Nephron progenitor cell (in vitro differentiated cells): Measurements from ENCODE around the gene ZNF654.
A peak's percentile ranks its signal among the peaks of the same experiment; 100 is the strongest.

Source experiments
- DNase-seq: peaks from one replicate; pipeline ENCODE4 v3.0.0; 2021
- H3K27ac Mint-ChIP-seq: 2 replicates; pipeline ENCODE4 v1.8.0; 2021; ENCODE audit warnings: mild to moderate bottlenecking, moderate library complexity, mixed read lengths
- H3K27me3 Mint-ChIP-seq: 2 replicates; pipeline ENCODE4 v1.8.0; 2021; ENCODE audit warnings: mild to moderate bottlenecking, low read depth, mixed read lengths; ENCODE audit not compliant: poor library complexity
- H3K36me3 Mint-ChIP-seq: 2 replicates; pipeline ENCODE4 v1.8.0; 2021; ENCODE audit warnings: low read depth, mixed read lengths
- H3K4me1 Mint-ChIP-seq: 2 replicates; pipeline ENCODE4 v1.8.0; 2021; ENCODE audit warnings: mixed read lengths
- H3K4me3 Mint-ChIP-seq: 2 replicates; pipeline ENCODE4 v1.8.0; 2021; ENCODE audit warnings: mild to moderate bottlenecking, moderate library complexity, mixed read lengths
- H3K9me3 Mint-ChIP-seq: 2 replicates; pipeline ENCODE4 v1.8.0; 2021; ENCODE audit warnings: mild to moderate bottlenecking, moderate library complexity, mixed read lengths
- TF ChIP-seq, protein P1 (sequence below): fragments of 200-600 bp; sonication (generic); IDR thresholded peaks from 2 replicates; pipeline ENCODE4 v1.5.0; 2021; ENCODE audit warnings: antibody characterized with exemption

Gene ZNF654

DNA sequence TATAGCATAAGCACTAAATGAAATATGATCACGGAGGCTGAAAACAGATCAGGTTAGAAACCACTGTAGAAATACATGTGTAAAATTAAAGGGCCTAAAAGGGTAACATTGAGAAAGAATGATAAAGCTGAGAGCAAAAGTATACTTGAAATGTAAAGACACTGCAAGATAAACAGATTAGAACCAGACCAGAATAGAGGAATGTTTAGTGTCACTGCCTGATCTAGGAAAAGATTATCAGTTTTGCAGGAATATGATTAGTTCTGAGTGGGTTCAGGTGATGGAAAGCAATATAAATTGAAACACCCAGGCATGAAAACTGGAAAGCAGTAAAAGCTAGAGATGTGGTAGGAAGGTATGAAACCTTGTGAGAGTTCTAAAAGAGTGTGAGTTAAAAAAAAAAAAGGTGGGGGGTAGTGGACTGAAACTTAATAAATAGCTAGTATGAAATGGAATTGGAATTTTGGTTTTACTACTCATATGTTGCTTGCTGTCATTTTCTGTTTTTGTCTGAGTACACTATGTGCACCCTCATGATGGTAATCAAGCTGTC lies 74.7 kb downstream of the ZNF654 start:
- no peaks in the 10 kb centered on the region for H3K27me3 Mint-ChIP-seq
- H3K4me1 Mint-ChIP-seq, result no peaks in the 10 kb centered on the region
- peak overlapping the region; percentile 61 for H3K27ac Mint-ChIP-seq
- H3K36me3 Mint-ChIP-seq, result peaks cover 34% of the 10 kb centered on the region
- DNase-seq, result no peak
- H3K4me3 Mint-ChIP-seq, result no peak overlapping the region
- H3K9me3 Mint-ChIP-seq, result no peaks in the 10 kb centered on the region
- TF ChIP-seq, protein P1, sequence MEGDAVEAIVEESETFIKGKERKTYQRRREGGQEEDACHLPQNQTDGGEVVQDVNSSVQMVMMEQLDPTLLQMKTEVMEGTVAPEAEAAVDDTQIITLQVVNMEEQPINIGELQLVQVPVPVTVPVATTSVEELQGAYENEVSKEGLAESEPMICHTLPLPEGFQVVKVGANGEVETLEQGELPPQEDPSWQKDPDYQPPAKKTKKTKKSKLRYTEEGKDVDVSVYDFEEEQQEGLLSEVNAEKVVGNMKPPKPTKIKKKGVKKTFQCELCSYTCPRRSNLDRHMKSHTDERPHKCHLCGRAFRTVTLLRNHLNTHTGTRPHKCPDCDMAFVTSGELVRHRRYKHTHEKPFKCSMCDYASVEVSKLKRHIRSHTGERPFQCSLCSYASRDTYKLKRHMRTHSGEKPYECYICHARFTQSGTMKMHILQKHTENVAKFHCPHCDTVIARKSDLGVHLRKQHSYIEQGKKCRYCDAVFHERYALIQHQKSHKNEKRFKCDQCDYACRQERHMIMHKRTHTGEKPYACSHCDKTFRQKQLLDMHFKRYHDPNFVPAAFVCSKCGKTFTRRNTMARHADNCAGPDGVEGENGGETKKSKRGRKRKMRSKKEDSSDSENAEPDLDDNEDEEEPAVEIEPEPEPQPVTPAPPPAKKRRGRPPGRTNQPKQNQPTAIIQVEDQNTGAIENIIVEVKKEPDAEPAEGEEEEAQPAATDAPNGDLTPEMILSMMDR, result no peak

- Mint-ChIP-seq H3K4me1 (peaks cover 5% of the 10 kb centered on the region), H3K27ac (no peak overlapping the region), H3K4me3 (no peak overlapping the region), H3K27me3 (no peaks in the 10 kb centered on the region), H3K36me3 (peaks cover 50% of the 10 kb centered on the region), H3K9me3 (no peaks in the 10 kb centered on the region)
- no peak for DNase-seq
- TF ChIP-seq, protein P1, result no peak
Observed at GRCh38 chr3:88137836-88138235, 78.8 kb downstream of the ZNF654 start.

DNA sequence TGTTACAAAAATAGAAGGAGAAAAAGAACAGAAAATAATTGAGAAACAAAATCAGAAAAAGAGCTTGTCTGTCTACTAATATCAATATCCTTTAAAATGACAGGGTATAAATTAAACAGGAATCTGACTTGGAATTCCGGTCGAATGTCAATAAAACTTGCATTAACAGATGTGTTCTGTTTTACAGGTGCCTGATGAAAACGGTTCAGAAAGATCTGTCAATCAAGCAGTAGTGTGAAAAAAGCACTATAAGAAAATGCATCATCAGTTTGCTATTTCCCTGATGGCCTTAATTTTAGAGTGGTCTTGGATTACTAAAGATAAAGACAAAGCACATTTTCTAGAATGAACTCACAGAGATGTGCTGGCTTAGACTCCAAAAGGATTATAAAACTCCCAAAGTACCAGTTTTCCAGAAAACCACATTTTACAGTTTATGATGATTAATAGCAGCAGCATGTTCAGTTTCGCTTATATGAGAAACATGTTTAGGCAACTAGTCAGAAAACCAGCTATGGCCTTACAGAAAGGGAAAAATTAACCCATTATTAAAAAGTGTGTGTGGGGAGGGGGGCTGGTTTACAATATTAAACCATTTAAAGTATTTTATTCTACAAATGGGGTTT lies 82.5 kb downstream of the ZNF654 start:
- no peak for DNase-seq
- Mint-ChIP-seq H3K27me3 (no peaks in the 10 kb centered on the region), H3K36me3 (peaks cover 43% of the 10 kb centered on the region), H3K27ac (no peak overlapping the region), H3K4me3 (no peak overlapping the region), H3K9me3 (no peaks in the 10 kb centered on the region), H3K4me1 (peaks cover 6% of the 10 kb centered on the region)
- TF ChIP-seq, protein P1, result no peak

DNA sequence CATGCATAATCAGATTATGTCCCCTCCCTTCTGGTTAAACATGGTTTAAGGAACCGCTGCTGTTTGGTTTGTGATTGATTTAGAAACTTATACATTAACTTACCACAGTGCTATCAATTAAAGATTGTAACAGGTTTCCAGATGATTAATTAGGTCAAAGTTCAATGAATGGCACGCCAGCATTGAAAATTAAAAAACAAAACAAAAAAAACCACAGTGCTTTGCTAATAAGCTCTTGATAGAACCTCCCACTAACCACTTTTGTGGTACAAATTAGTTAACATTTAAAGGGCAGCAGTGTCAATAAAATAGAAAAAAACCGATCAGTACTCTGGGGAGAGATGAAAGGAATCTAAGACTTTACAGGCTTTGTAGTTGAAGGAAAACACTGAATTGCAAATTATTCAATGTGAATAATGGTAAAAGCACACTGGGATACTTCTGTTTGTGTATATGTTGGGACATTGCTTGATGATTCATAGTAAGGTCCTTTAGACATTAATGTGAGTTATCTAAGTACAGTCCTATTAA lies 83.1 kb downstream of the ZNF654 start:
- DNase-seq, result no peak
- Mint-ChIP-seq H3K4me3 (no peak overlapping the region), H3K36me3 (peaks cover 38% of the 10 kb centered on the region), H3K27me3 (no peaks in the 10 kb centered on the region), H3K4me1 (peaks cover 12% of the 10 kb centered on the region), H3K9me3 (no peaks in the 10 kb centered on the region), H3K27ac (peak overlapping the region; percentile 50)
- TF ChIP-seq, protein P1, result no peak

DNA sequence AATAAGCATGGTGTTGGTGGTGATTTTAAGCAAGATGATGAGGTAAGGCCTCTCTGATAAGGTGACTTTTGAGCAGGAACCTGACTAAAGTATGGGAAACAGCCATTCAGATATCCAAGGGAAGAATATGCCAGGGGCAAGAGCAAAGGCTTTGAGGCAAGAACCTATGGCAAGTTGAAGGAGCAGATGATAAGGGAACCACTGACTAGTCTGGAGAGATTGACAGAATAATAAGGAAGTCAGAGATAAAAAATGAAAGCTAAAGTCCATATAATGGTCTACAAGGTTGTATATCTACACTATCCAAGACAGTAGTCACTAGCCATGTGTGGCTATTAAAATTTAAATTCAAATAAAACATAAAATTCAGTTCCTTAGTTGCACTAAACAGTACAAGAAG lies 88.2 kb downstream of the ZNF654 start:
- Mint-ChIP-seq H3K27me3 (peaks cover 4% of the 10 kb centered on the region), H3K9me3 (no peaks in the 10 kb centered on the region), H3K27ac (no peak overlapping the region), H3K4me3 (peak overlapping the region; percentile 51), H3K4me1 (peaks cover 38% of the 10 kb centered on the region), H3K36me3 (peaks cover 7% of the 10 kb centered on the region)
- DNase-seq, result no peak
- TF ChIP-seq, protein P1, result no peak

DNA sequence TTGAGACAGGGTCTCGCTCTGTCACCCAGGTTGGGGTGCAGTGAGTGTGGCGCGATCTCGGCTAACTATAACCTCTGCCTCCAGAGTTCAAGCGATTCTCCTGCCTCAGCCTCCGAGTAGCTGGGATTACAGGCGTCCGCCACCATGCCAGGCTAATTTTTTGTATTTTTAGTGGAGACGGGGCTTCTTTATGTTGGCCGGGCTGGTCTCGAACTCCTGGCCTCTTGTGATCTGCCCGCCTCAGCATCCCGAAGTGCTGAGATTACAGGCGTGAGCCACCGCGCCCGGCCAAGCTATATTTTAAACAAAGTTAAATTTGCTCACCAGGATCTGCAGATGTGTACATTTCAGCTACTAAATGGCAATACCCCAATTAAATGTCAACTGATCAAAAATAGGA lies 89.6 kb downstream of the ZNF654 start:
- Mint-ChIP-seq H3K9me3 (no peaks in the 10 kb centered on the region), H3K36me3 (peaks cover 16% of the 10 kb centered on the region), H3K4me3 (peak overlapping the region; percentile 97), H3K27me3 (peaks cover 4% of the 10 kb centered on the region), H3K27ac (peak overlapping the region; percentile 98), H3K4me1 (peaks cover 41% of the 10 kb centered on the region)
- TF ChIP-seq, protein P1, result no peak
- DNase-seq, result no peak
